Measurements from ENCODE around the gene UBE2B. TPM values are rescaled to one million over a fixed set of nuclear protein-coding genes. Genes with fewer than 3 reads are reported as not detected.

Gene UBE2B
- total and polyA plus RNA-seq, 2 experiments from 2014 or later = 19.3 to 184 TPM

DNA sequence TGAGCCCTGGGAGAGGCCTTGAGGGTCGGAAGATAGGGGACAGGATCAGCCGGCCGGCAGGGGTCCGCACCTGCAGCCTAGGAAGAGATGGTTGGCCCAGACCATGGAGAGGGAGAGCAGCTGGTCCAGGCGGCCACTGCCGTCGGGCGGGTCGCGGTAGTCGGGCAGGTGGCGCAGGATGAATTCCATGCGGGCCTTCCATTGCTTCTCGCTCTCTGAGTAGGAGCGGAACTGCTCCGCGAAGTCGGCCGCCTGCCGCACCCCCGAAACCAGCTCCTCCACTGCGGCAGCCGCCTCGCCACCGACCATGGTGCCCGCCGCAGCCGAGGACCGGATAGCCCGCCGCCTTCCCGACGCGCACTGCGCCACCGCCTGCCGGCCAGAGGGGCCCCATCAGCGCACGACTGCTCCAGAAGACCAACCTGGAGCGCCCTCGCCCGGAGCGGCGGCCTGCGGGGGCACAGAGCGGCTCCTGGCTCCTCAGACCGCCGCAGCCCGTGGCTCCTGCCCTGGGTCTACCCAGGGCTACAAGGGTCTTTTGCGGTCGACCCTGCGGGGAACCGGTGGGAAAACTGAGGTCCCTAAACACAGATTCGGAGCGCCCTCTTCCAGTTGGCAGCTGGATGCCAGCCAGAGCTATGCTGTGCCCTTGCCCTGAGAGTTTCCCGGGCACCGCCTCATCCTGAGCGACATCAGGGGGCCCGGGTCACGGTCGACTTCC is 40.3 kb downstream of the UBE2B start, which contains the start of gene CDKN2AIPNL:
CDKN2AIPNL (minus strand) TSS at position 336 of the 721 bp plus-strand sequence; CDS start at position 309, 27 bp downstream.
- Histone ChIP-seq H3K27ac (ENCODE audit: low read depth) (peak within 1 kb of the TSS; percentile 76), H3K4me1 (ENCODE audit: insufficient read depth) (peaks cover 22% of the 10 kb centered on the region), H3K4me2 (peak within 1 kb of the TSS; percentile 93), H3K36me3 (ENCODE audit: insufficient read depth) (0 out of 2 replicates have a peak, but pooled peaks cover 6% of the 10 kb centered on the region), H4K20me1 (replicated peaks; ENCODE audit: insufficient read depth) (no peaks in the 10 kb centered on the region; the same call in 1 of the 2 replicates), H3F3A (replicated peaks; ENCODE audit: low read depth) (peaks cover 7% of the 10 kb centered on the region), H2AFZ (peak within 1 kb of the TSS; percentile 98), H3K9me2 (ENCODE audit: insufficient read depth) (no peaks in the 10 kb centered on the region), H3K79me2 (replicated peaks; ENCODE audit: insufficient read depth) (peaks cover 37% of the 10 kb centered on the region), H3K27me3 (ENCODE audit: insufficient read depth) (no peaks in the 10 kb centered on the region), H3K4me3 (peak within 1 kb of the TSS; percentile 100)
- Mint-ChIP-seq H3K27ac (peak within 1 kb of the TSS; percentile 91), H3K4me1 (peaks cover 25% of the 10 kb centered on the region), H3K9me3 (no peaks in the 10 kb centered on the region; the same call in 2 of the 3 replicates), H3K36me3 (ENCODE audit: low read depth) (peaks cover 15% of the 10 kb centered on the region), H3K4me3 (peak within 1 kb of the TSS; percentile 98), H3K27me3 (ENCODE audit: insufficient read depth, low read depth, poor library complexity) (peaks cover 3% of the 10 kb centered on the region)
- DNase-seq (ENCODE audit: low spot score) = peak; percentile 94
- peak; percentile 98 for ATAC-seq
- TF ChIP-seq, protein P1, sequence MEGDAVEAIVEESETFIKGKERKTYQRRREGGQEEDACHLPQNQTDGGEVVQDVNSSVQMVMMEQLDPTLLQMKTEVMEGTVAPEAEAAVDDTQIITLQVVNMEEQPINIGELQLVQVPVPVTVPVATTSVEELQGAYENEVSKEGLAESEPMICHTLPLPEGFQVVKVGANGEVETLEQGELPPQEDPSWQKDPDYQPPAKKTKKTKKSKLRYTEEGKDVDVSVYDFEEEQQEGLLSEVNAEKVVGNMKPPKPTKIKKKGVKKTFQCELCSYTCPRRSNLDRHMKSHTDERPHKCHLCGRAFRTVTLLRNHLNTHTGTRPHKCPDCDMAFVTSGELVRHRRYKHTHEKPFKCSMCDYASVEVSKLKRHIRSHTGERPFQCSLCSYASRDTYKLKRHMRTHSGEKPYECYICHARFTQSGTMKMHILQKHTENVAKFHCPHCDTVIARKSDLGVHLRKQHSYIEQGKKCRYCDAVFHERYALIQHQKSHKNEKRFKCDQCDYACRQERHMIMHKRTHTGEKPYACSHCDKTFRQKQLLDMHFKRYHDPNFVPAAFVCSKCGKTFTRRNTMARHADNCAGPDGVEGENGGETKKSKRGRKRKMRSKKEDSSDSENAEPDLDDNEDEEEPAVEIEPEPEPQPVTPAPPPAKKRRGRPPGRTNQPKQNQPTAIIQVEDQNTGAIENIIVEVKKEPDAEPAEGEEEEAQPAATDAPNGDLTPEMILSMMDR (conservative IDR thresholded peaks at IDR 0.05; ENCODE audit: low read depth in 2 of 2) = peak; percentile 49 to 83
- no peak for TF ChIP-seq ZNF114 (CRISPR knock-in tag; IDR thresholded peaks at IDR 0.05)
- peak; percentile 70 for TF ChIP-seq CREB1 (CRISPR knock-in tag; IDR thresholded peaks at IDR 0.05; ENCODE audit: low read depth)
- TF ChIP-seq NANOG (IDR thresholded peaks at IDR 0.05; ENCODE audit: borderline replicate concordance) = no peak
- peak; percentile 95 for TF ChIP-seq POLR2AphosphoS5 (IDR thresholded peaks at IDR 0.05; ENCODE audit: low read depth)
- no peak for TF ChIP-seq EZH2phosphoT487 (IDR thresholded peaks at IDR 0.05; ENCODE audit: unreplicated experiment)
- no peak for TF ChIP-seq STAT1 (IDR thresholded peaks at IDR 0.05; ENCODE audit: unreplicated experiment)
- TF ChIP-seq, protein P2, sequence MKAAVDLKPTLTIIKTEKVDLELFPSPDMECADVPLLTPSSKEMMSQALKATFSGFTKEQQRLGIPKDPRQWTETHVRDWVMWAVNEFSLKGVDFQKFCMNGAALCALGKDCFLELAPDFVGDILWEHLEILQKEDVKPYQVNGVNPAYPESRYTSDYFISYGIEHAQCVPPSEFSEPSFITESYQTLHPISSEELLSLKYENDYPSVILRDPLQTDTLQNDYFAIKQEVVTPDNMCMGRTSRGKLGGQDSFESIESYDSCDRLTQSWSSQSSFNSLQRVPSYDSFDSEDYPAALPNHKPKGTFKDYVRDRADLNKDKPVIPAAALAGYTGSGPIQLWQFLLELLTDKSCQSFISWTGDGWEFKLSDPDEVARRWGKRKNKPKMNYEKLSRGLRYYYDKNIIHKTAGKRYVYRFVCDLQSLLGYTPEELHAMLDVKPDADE (IDR thresholded peaks at IDR 0.05) = peak; percentile 81
- no peak for TF ChIP-seq JUNB (IDR thresholded peaks at IDR 0.05; ENCODE audit: unreplicated experiment)
- no peak for TF ChIP-seq EZH2 (IDR thresholded peaks at IDR 0.05; ENCODE audit: low read depth, unreplicated experiment)
- TF ChIP-seq, protein P3, sequence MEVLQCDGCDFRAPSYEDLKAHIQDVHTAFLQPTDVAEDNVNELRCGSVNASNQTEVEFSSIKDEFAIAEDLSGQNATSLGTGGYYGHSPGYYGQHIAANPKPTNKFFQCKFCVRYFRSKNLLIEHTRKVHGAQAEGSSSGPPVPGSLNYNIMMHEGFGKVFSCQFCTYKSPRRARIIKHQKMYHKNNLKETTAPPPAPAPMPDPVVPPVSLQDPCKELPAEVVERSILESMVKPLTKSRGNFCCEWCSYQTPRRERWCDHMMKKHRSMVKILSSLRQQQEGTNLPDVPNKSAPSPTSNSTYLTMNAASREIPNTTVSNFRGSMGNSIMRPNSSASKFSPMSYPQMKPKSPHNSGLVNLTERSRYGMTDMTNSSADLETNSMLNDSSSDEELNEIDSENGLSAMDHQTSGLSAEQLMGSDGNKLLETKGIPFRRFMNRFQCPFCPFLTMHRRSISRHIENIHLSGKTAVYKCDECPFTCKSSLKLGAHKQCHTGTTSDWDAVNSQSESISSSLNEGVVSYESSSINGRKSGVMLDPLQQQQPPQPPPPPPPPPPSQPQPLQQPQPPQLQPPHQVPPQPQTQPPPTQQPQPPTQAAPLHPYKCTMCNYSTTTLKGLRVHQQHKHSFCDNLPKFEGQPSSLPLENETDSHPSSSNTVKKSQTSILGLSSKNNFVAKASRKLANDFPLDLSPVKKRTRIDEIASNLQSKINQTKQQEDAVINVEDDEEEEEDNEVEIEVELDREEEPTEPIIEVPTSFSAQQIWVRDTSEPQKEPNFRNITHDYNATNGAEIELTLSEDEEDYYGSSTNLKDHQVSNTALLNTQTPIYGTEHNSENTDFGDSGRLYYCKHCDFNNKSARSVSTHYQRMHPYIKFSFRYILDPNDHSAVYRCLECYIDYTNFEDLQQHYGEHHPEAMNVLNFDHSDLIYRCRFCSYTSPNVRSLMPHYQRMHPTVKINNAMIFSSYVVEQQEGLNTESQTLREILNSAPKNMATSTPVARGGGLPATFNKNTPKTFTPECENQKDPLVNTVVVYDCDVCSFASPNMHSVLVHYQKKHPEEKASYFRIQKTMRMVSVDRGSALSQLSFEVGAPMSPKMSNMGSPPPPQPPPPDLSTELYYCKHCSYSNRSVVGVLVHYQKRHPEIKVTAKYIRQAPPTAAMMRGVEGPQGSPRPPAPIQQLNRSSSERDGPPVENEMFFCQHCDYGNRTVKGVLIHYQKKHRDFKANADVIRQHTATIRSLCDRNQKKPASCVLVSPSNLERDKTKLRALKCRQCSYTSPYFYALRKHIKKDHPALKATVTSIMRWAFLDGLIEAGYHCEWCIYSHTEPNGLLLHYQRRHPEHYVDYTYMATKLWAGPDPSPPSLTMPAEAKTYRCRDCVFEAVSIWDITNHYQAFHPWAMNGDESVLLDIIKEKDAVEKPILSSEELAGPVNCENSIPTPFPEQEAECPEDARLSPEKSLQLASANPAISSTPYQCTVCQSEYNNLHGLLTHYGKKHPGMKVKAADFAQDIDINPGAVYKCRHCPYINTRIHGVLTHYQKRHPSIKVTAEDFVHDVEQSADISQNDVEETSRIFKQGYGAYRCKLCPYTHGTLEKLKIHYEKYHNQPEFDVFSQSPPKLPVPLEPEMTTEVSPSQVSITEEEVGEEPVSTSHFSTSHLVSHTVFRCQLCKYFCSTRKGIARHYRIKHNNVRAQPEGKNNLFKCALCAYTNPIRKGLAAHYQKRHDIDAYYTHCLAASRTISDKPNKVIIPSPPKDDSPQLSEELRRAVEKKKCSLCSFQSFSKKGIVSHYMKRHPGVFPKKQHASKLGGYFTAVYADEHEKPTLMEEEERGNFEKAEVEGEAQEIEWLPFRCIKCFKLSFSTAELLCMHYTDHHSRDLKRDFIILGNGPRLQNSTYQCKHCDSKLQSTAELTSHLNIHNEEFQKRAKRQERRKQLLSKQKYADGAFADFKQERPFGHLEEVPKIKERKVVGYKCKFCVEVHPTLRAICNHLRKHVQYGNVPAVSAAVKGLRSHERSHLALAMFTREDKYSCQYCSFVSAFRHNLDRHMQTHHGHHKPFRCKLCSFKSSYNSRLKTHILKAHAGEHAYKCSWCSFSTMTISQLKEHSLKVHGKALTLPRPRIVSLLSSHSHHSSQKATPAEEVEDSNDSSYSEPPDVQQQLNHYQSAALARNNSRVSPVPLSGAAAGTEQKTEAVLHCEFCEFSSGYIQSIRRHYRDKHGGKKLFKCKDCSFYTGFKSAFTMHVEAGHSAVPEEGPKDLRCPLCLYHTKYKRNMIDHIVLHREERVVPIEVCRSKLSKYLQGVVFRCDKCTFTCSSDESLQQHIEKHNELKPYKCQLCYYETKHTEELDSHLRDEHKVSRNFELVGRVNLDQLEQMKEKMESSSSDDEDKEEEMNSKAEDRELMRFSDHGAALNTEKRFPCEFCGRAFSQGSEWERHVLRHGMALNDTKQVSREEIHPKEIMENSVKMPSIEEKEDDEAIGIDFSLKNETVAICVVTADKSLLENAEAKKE (CRISPR knock-in tag; IDR thresholded peaks at IDR 0.05) = no peak
- TF ChIP-seq, protein P4, sequence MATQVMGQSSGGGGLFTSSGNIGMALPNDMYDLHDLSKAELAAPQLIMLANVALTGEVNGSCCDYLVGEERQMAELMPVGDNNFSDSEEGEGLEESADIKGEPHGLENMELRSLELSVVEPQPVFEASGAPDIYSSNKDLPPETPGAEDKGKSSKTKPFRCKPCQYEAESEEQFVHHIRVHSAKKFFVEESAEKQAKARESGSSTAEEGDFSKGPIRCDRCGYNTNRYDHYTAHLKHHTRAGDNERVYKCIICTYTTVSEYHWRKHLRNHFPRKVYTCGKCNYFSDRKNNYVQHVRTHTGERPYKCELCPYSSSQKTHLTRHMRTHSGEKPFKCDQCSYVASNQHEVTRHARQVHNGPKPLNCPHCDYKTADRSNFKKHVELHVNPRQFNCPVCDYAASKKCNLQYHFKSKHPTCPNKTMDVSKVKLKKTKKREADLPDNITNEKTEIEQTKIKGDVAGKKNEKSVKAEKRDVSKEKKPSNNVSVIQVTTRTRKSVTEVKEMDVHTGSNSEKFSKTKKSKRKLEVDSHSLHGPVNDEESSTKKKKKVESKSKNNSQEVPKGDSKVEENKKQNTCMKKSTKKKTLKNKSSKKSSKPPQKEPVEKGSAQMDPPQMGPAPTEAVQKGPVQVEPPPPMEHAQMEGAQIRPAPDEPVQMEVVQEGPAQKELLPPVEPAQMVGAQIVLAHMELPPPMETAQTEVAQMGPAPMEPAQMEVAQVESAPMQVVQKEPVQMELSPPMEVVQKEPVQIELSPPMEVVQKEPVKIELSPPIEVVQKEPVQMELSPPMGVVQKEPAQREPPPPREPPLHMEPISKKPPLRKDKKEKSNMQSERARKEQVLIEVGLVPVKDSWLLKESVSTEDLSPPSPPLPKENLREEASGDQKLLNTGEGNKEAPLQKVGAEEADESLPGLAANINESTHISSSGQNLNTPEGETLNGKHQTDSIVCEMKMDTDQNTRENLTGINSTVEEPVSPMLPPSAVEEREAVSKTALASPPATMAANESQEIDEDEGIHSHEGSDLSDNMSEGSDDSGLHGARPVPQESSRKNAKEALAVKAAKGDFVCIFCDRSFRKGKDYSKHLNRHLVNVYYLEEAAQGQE (IDR thresholded peaks at IDR 0.05; ENCODE audit: unreplicated experiment) = peak; percentile 30
- no peak for TF ChIP-seq ZNF331 (CRISPR knock-in tag; IDR thresholded peaks at IDR 0.05; ENCODE audit: low read depth)
